MV-4-11 (cell line): ENCODE results near the gene AIFM3.

Experiments
- DNase-seq: peaks from one replicate; lab custom pipeline; 2025; lab: John Stamatoyannopoulos, UW

AIFM3 gene

GRCh38 chr22:21028277-21029251, 61.5 kb downstream of the AIFM3 start:
- DNase-seq = no peak

- DNase-seq = no peak
Measured at GRCh38 chr22:21029486-21030025, 62.5 kb downstream of the AIFM3 start.

DNA sequence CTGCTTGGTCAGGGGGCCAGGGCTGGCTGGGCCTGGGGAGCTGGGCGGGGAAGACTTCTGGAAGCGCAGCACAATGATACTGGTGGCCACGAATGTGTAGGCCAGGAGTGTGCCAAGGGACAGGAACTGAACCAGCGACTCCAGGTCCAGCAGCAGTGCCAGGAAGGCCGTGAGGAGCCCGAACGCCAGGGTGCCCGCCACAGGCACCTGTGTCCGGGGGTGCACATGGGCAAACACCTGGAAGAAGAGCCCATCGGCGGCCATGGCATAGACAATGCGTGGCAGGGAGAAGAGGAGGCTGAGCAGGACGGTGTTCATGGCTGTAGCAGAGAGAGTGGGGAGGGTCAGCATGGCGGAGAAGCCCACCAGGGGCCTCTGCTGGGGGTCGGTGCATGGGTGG, 63.0 kb downstream of the AIFM3 start:
- no peak for DNase-seq
